Measurements from ENCODE around the gene EMP3. TPM values are rescaled to one million over a fixed set of nuclear protein-coding genes. Genes with fewer than 3 reads are reported as not detected.

EMP3 gene, protein sequence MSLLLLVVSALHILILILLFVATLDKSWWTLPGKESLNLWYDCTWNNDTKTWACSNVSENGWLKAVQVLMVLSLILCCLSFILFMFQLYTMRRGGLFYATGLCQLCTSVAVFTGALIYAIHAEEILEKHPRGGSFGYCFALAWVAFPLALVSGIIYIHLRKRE
- 10 to 100 TPM; 33.2 to 95.8 (median 73.2) TPM for total RNA-seq
- 100 to 1,000 TPM in 2 of 3 donors, 10 to 100 TPM in 1; 89.5 to 149 (median 122) TPM for polyA plus RNA-seq
- long read RNA-seq, donor 1, transcript EMP3-205 (2 exons, 406 nt) = minor isoform, 5 of 174 reads
- long read RNA-seq, donor 1, transcript EMP3-201 (5 exons, 876 nt) = major isoform, 123 of 174 reads
- long read RNA-seq, donor 1, partial matches to known transcripts = 42 of 174 reads
- long read RNA-seq, donor 1, other reads (novel, unspliced or antisense) = 0 of 174 reads
- long read RNA-seq, donor 2, transcript EMP3-201 (5 exons, 876 nt) = major isoform, 48 of 74 reads
- long read RNA-seq, donor 2, partial matches to known transcripts = 21 of 74 reads
- long read RNA-seq, donor 2, other reads (novel, unspliced or antisense) = 0 of 74 reads

DNA sequence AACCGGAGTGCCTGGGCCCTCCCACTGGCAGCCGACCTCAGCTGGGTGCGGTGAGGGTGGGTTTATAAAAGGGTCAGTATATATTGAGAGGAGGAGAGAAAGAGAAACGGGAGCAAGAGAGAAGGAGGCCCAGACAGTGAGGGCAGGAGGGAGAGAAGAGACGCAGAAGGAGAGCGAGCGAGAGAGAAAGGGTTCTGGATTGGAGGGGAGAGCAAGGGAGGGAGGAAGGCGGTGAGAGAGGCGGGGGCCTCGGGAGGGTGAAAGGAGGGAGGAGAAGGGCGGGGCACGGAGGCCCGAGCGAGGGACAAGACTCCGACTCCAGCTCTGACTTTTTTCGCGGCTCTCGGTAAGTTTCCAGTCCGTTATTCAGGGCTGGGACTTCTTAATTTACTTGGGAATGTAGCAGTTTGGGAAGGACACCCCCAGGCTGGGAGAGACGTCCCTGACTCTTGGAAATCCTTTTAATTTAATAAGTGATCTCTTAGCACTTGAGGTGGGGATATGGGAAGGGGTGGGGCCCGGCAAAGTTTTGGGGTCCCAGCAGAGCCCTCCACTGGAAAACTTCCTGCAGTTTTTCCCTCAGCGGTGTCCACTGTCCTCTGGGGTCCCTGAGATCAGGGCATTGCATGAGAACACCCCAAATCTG lies at the start of gene EMP3:
TSS of gene EMP3 (plus strand) at position 288 of the 646 bp plus-strand sequence. CDS start 1,293 bp downstream, outside the sequence.
- TF ChIP-seq, protein P1, sequence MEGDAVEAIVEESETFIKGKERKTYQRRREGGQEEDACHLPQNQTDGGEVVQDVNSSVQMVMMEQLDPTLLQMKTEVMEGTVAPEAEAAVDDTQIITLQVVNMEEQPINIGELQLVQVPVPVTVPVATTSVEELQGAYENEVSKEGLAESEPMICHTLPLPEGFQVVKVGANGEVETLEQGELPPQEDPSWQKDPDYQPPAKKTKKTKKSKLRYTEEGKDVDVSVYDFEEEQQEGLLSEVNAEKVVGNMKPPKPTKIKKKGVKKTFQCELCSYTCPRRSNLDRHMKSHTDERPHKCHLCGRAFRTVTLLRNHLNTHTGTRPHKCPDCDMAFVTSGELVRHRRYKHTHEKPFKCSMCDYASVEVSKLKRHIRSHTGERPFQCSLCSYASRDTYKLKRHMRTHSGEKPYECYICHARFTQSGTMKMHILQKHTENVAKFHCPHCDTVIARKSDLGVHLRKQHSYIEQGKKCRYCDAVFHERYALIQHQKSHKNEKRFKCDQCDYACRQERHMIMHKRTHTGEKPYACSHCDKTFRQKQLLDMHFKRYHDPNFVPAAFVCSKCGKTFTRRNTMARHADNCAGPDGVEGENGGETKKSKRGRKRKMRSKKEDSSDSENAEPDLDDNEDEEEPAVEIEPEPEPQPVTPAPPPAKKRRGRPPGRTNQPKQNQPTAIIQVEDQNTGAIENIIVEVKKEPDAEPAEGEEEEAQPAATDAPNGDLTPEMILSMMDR (IDR thresholded peaks at IDR 0.05 in 8 of 11, conservative IDR thresholded peaks at IDR 0.05 in 3 of 11) = no peak
- TF ChIP-seq POLR2AphosphoS5 (IDR thresholded peaks at IDR 0.05) (peak; percentile 75 to 92 (median 84)), POLR2A (IDR thresholded peaks at IDR 0.05) (peak in 2 of 3 donors; percentile 17 to 65)
- Histone ChIP-seq H3K9me3 (peaks cover 0 to 5% (median 0%) of the 10 kb centered on the region in 8 donors), H3K4me1 (peaks cover 52 to 98% (median 92%) of the 10 kb centered on the region in 6 donors), H3K27ac (peak within 1 kb of the TSS; percentile 71 to 100 (median 98)), H3K27me3 (replicated peaks in 1 of 7) (no peaks in the 10 kb centered on the region), H3K36me3 (peaks cover 0 to 29% (median 3%) of the 10 kb centered on the region in 6 donors), H3K4me3 (peak within 1 kb of the TSS; percentile 52 to 69 (median 59))
- intact Hi-C loops (cut with DNase I; ENCODE audit: low total_unique reads) = no loop called here
- WGBS, 5 donors = 1 to 2% (median 2%) methylated on average over 22 of the region's 22 CpGs
- DNase-seq = peak; percentile 93

DNA sequence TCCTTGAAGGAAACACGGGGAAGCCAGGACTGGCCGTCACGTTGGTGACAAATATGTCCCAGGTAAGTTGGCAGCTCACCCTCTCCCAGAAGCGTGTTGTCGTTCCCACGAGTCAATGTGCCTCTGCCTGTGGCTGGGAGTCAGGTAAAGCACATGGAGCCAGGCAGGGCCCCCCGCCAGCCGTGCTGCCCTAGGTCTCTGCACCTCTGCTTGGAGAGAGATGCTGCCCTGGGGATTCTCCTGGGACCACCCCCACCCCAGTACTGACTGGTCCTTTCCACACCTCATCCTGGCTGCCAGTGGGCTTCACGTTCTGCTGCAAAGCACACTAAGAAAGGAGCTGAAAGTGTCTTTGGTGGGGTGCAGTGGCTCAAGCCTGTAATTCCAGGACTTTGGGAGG lies 45.6 kb upstream of the EMP3 start:
- peaks cover 0 to 13% (median 6%) of the 10 kb centered on the region in 8 donors for H3K9me3 ChIP-seq
- intact Hi-C loops (cut with DNase I; ENCODE audit: low total_unique reads) = no loop called here
- peak; percentile 56 for DNase-seq
- 81 to 96% (median 89%) methylated on average over 6 to 9 of the region's 9 CpGs for WGBS, 5 donors
- TF ChIP-seq POLR2AphosphoS5 (IDR thresholded peaks at IDR 0.05) (no peak), POLR2A (IDR thresholded peaks at IDR 0.05) (no peak)
- TF ChIP-seq, protein P1 (IDR thresholded peaks at IDR 0.05 in 8 of 11, conservative IDR thresholded peaks at IDR 0.05 in 3 of 11) = no peak
- H3K4me1 ChIP-seq = no peaks in the 10 kb centered on the region
- H3K27me3 ChIP-seq (replicated peaks in 1 of 7) = no peaks in the 10 kb centered on the region
- no peak overlapping the region for H3K27ac ChIP-seq
- H3K36me3 ChIP-seq = peaks cover 0 to 8% (median 0%) of the 10 kb centered on the region in 6 donors
- no peak overlapping the region for H3K4me3 ChIP-seq

DNA sequence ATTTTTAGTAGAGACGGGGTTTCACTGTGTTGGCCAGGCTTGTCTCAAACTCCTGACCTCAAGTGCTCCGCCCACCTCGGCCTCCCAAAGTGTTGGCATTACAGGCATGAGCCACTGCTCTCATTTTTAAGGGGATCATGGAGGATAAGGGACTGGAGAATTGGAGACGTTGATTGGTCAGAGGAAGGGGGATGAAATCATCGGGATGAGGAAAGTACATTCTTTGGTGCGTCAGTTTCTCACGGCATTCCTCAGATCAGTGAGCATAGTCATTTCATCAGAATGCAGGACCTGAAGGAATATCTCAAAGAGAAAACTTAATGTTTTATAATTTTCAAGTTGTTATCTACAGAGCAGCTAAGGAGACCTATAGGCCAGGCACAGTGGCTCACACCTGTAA lies 41.4 kb upstream of the EMP3 start:
- peaks cover 0 to 22% (median 3%) of the 10 kb centered on the region in 6 donors for H3K36me3 ChIP-seq
- no peak overlapping the region for H3K4me3 ChIP-seq
- H3K4me1 ChIP-seq = no peaks in the 10 kb centered on the region
- H3K27ac ChIP-seq = no peak overlapping the region
- intact Hi-C loops (cut with DNase I; ENCODE audit: low total_unique reads) = no loop called here
- H3K27me3 ChIP-seq (replicated peaks in 1 of 7) = no peaks in the 10 kb centered on the region
- TF ChIP-seq, protein P1 (IDR thresholded peaks at IDR 0.05 in 8 of 11, conservative IDR thresholded peaks at IDR 0.05 in 3 of 11) = no peak
- TF ChIP-seq POLR2AphosphoS5 (IDR thresholded peaks at IDR 0.05) (no peak), POLR2A (IDR thresholded peaks at IDR 0.05) (no peak)
- DNase-seq = no peak
- 92 to 98% (median 95%) methylated on average over 7 of the region's 7 CpGs for WGBS, 5 donors
- H3K9me3 ChIP-seq = peaks cover 0 to 29% (median 17%) of the 10 kb centered on the region in 8 donors

All from spleen (tissue), 13 donors.